Type B pancreatic cell (in vitro differentiated cells): ENCODE measurements around the gene SPRR5. TPM values are rescaled to one million over a fixed set of nuclear protein-coding genes. Genes with fewer than 3 reads are reported as not detected.

ENCODE experiments used
- DNase-seq: peaks from one replicate; pipeline ENCODE4 v3.0.0; 2021; ENCODE audit warnings: mixed read lengths; ENCODE audit not compliant: unreplicated experiment; ENCODE audit errors: extremely low spot score
- H3K27ac Mint-ChIP-seq: 2 replicates; pipeline ENCODE4 v1.8.0; 2021; ENCODE audit warnings: mild to moderate bottlenecking, mixed read lengths
- H3K27me3 Mint-ChIP-seq: 2 replicates; pipeline ENCODE4 v1.8.0; 2021; ENCODE audit warnings: mixed read lengths
- H3K36me3 Mint-ChIP-seq: 2 replicates; pipeline ENCODE4 v1.8.0; 2021; ENCODE audit warnings: mixed read lengths
- H3K4me1 Mint-ChIP-seq: one replicate; pipeline ENCODE4 v1.8.0; 2021; ENCODE audit warnings: mixed read lengths; ENCODE audit not compliant: unreplicated experiment
- H3K4me3 Mint-ChIP-seq: 2 replicates; pipeline ENCODE4 v1.8.0; 2021; ENCODE audit warnings: mild to moderate bottlenecking, mixed read lengths
- H3K9me3 Mint-ChIP-seq: 2 replicates; pipeline ENCODE4 v1.8.0; 2021; ENCODE audit warnings: mixed read lengths
- total RNA-seq: library from RNA; stranded (reverse); gene quantifications from 2 replicates; pipeline ENCODE4 v1.2.1, GENCODE V29; 2021; ENCODE audit warnings: low replicate concordance
- TF ChIP-seq, protein P1 (sequence below): fragments of 200-600 bp; sonication (generic); conservative IDR thresholded peaks from 2 replicates; pipeline ENCODE4 v1.5.0; 2021; ENCODE audit warnings: antibody characterized with exemption, mild to moderate bottlenecking

The SPRR5 gene
- total RNA-seq, 1 donor from 2014 or later: not detected

GRCh38 chr1:152928671-152929070 is 18.3 kb upstream of the SPRR5 start:
- H3K4me1 Mint-ChIP-seq: no peaks in the 10 kb centered on the region
- H3K36me3 Mint-ChIP-seq: no peaks in the 10 kb centered on the region
- H3K4me3 Mint-ChIP-seq: no peak overlapping the region
- no peak for DNase-seq
- H3K9me3 Mint-ChIP-seq: peaks cover 14% of the 10 kb centered on the region
- TF ChIP-seq, protein P1, sequence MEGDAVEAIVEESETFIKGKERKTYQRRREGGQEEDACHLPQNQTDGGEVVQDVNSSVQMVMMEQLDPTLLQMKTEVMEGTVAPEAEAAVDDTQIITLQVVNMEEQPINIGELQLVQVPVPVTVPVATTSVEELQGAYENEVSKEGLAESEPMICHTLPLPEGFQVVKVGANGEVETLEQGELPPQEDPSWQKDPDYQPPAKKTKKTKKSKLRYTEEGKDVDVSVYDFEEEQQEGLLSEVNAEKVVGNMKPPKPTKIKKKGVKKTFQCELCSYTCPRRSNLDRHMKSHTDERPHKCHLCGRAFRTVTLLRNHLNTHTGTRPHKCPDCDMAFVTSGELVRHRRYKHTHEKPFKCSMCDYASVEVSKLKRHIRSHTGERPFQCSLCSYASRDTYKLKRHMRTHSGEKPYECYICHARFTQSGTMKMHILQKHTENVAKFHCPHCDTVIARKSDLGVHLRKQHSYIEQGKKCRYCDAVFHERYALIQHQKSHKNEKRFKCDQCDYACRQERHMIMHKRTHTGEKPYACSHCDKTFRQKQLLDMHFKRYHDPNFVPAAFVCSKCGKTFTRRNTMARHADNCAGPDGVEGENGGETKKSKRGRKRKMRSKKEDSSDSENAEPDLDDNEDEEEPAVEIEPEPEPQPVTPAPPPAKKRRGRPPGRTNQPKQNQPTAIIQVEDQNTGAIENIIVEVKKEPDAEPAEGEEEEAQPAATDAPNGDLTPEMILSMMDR: no peak
- H3K27ac Mint-ChIP-seq: no peak overlapping the region
- H3K27me3 Mint-ChIP-seq: no peaks in the 10 kb centered on the region

- TF ChIP-seq, protein P1: no peak
- Mint-ChIP-seq H3K4me1 (no peaks in the 10 kb centered on the region), H3K9me3 (peaks cover 14% of the 10 kb centered on the region), H3K4me3 (no peak overlapping the region), H3K27me3 (no peaks in the 10 kb centered on the region), H3K36me3 (no peaks in the 10 kb centered on the region), H3K27ac (no peak overlapping the region)
- no peak for DNase-seq
Measured at GRCh38 chr1:152932170-152932811, 14.7 kb upstream of the SPRR5 start.

- TF ChIP-seq, protein P1: no peak
- Mint-ChIP-seq H3K4me1 (no peaks in the 10 kb centered on the region), H3K27me3 (no peaks in the 10 kb centered on the region), H3K4me3 (no peak overlapping the region), H3K27ac (no peak overlapping the region), H3K36me3 (no peaks in the 10 kb centered on the region), H3K9me3 (peaks cover 14% of the 10 kb centered on the region)
- DNase-seq: no peak
Measured at GRCh38 chr1:152933196-152933595, 13.8 kb upstream of the SPRR5 start.

GRCh38 chr1:152940614-152941013 is 6.4 kb upstream of the SPRR5 start:
- Mint-ChIP-seq H3K27ac (no peak overlapping the region), H3K4me3 (no peak overlapping the region), H3K27me3 (no peaks in the 10 kb centered on the region), H3K4me1 (no peaks in the 10 kb centered on the region), H3K9me3 (no peaks in the 10 kb centered on the region), H3K36me3 (no peaks in the 10 kb centered on the region)
- TF ChIP-seq, protein P1: no peak
- no peak for DNase-seq

GRCh38 chr1:152941037-152941711 is 5.8 kb upstream of the SPRR5 start:
- Mint-ChIP-seq H3K4me1 (no peaks in the 10 kb centered on the region), H3K36me3 (no peaks in the 10 kb centered on the region), H3K9me3 (no peaks in the 10 kb centered on the region), H3K4me3 (no peak overlapping the region), H3K27ac (no peak overlapping the region), H3K27me3 (no peaks in the 10 kb centered on the region)
- TF ChIP-seq, protein P1: no peak
- no peak for DNase-seq
